Raji (cell line): ENCODE data around the gene OVCA2.
A peak's percentile ranks its signal among the peaks of the same experiment; 100 is the strongest.

Source experiments
- POLR2A ChIP-seq: IDR thresholded peaks from 2 replicates; pipeline ENCODE4 v1.6.1; 2011; ENCODE audit warnings: low read depth, low read length, control low read depth; ENCODE audit not compliant: insufficient read depth

The OVCA2 gene

DNA sequence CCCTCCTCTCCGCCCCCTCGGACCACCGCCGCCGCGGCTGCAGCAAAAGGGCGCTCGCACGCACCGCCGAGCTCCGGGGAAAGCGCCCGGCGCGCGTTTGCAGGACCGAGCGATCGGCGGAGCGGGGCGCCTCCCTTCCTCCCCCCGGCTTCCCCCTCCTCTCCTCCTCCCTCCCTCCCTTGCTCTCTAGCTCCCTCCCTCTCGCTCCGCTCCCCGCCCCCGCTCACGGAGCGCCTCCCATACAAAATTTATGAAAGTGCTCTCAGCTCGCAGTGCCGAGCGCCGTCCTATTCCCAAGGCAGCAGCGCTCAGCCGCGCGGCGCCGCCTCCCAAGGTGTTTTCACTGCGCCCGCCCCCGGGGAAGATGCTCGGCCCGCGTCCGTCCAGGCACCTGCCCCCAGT is 16.6 kb upstream of the OVCA2 start, which contains the start of gene RTN4RL1:
RTN4RL1 (minus strand) TSS at position 115 of the 402 bp plus-strand sequence. CDS start 469 bp downstream, outside the sequence.
- TF ChIP-seq POLR2A, result no peak

DNA sequence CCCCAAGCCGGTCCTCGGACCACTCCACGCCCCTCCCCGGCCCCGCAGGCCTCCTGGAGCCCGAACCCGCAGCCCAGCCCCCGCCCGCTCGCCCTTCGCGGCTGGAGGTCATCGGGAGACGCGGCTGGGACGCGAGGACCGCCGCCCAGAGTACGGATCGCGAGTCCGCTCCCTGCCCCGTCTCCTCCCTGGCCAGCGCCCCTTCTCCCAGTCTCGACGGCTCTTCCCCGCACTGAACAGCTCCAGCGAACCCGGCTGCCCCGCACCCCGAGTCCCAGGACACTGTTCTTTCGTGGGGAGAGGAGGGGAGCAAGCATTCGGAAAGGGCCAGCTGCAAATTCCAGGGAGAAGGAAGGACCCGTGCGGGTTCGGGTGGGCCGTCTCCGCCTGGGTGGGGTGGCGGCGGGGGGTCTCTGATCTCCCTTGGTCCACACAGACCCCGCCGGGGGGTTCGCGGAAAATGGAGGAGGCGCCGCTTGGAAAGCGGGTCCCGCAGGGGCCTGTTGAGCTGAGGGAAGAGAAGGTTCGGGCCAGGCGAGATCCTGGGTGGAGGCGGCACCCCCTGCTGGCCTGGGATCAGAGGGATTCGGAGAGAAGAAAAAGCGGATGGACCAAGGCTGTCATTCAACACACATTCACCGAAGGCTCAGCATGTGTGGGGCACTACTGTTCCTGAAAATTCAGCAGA is 16.1 kb upstream of the OVCA2 start:
- TF ChIP-seq POLR2A, result no peak

DNA sequence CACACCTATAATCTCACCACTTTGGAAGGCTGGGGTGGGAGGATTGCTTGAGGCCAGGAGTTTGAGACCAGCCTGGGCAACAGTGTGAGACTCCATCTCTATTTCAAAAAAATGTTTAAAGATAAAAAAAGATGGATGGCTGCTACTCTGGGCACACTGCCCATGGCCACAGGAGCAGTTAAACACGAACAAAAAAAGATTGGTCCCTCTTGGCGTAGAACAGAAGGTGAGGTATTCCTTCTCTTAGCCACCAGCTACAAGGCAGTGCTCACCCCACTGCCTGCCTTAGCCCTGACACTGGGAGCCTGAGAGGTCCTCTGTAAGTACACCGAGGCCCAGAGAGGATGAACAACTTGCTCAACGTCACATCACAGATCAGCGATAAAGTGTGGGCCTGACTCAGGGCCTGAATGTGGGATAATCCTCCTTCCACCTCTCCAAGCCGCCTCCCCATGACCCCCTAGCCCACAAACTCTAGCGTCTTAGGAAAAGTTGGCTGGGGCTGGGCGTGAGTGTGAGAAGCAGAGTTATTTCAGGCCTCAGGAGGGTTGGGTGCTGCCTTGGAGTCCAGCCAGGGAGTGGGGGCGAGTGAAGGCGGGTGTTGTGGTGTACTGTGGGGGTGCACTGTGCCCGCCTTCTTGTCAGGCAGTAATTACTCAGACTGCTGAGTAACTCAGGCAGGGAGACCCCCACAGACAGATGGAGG is 14.1 kb upstream of the OVCA2 start:
- no peak for TF ChIP-seq POLR2A

DNA sequence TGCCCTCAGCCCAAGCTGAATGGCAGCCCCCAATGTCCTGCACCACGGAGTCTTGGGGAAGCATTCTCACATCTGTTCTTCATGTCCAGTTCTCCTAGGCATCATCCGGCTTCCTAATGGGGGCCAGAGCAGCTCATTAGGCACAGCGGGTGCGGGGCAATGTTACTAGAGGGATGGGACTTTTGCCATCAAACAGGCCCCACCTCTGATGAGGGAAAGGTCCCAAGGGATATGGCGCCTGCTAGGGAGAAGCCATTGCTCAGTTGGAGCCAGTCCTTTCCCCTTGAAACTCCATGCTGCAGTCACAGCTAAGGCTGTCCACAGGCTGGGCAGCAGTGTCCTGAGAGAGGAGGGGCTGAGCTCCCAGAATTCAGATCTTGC is 13.6 kb upstream of the OVCA2 start:
- no peak for TF ChIP-seq POLR2A

DNA sequence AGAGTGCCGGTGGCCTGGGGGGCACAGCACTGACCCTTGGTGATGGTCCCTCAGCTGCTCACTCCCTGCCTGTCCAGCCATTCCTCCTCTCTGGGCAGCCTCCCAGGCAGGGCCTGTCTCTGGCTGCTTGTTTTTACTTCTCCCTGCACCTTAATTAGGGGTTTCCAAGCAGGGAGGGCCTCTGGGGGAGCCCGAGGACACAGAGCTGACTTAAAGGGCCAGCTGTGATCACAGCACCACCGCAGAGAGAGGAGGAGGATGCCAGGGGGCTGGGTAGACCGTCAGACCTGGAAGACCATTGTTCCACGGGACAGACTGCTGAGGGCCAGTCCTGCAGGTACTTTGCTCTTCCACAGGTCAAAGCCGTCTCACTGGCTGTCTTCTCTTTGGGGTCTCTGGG is 13.1 kb upstream of the OVCA2 start:
- no peak for TF ChIP-seq POLR2A

DNA sequence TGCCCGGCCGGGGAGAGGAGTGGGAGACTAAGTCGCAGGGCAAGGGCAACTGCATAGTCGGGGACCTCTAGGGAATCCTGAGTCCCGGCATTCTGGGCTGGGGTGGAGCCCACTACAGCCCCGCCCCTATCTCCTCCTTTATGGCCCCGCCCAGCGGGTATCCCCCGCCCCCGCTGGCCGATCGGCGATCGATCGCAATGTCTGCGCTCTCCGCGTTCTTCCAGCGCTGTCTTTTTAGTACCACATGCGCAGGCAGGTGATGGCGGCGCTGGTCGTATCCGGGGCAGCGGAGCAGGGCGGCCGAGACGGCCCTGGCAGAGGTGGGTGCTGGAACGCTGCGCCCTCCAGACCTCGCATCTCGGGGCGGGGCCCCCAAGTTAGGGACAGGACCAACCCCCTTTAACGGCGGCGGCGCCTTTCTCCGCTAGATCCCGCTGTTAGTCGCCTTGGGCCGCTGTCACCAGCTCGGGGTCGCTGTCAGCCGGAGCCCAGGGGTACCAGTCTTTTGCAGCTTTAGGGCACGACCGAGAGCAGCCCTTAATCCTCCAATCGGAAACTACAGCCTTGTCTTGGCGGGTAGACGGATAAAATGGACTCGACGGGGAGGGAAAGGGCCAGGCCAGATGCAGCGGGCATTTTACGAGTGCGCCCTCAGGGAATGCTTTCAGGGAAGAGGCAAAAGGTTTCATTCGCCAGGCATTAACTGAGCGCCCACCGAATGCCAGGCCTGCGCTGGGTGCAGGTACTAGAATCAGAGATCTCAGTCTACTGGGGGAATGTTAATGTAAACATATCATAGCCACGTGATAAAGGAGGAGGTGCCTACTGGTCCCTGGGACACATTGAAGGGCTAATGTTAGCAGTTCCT is 11.7 kb upstream of the OVCA2 start, which contains the start of gene DPH1:
DPH1 (plus strand) TSS at position 243 of the 868 bp plus-strand sequence; CDS start at position 260, 17 bp downstream.
- TF ChIP-seq POLR2A, result peak; percentile 71

DNA sequence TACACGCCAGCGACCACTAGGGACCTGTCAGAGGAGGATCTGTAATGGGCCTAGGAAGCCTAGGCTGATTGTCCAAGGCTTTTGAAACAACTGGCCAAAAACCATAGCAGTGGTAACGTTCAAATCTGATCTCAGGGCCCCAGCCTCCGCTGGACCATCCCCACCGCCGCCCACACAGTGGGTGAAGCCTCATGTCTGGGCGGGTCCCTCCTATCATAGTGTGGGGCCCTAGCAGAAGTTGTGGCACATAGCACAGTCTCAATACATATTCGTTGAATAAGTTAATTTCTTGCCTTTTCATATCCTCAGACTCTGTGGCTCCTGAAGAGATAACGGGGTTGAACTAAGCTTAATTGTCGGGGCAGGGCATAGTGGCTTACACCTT is 11.1 kb upstream of the OVCA2 start:
- TF ChIP-seq POLR2A, result no peak

DNA sequence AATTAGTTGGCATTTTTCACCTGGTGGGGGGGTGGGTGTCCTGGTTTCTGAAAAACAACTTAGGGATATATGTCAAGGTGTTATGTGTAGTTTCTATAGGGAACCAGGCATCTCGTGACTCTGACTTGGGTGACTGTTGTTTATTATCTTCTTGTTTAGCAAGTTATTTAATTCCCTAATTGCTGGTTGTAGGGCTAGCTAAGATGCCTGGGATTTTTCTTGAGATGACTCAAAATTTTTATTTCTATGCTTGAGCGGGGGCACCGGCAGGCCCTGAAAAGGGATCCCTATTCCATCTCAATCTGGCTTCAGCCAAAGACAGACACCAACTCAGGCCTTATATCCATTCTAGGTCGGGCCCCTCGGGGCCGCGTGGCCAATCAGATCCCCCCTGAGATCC is 8.7 kb upstream of the OVCA2 start:
- TF ChIP-seq POLR2A, result no peak

DNA sequence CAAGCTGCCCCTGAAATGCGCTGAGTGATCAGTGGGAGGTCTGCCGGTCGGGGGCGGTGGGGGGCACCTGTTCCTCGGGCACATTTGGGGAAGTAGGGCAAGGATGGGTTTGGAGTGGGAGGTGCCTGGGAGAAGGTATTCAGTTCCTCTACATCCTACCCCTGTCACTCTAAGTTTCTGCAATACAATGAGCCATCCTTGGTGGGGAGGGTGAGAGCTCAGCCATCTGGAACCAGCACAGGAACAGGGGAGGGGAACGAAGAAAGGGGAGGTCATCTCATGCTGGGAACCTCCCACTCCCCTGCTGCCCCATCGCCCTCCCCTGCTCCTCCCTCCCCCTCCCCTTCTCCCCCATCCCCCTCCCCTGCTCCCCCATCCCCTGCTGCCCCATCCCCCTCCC is 7.7 kb upstream of the OVCA2 start:
- TF ChIP-seq POLR2A, result no peak

DNA sequence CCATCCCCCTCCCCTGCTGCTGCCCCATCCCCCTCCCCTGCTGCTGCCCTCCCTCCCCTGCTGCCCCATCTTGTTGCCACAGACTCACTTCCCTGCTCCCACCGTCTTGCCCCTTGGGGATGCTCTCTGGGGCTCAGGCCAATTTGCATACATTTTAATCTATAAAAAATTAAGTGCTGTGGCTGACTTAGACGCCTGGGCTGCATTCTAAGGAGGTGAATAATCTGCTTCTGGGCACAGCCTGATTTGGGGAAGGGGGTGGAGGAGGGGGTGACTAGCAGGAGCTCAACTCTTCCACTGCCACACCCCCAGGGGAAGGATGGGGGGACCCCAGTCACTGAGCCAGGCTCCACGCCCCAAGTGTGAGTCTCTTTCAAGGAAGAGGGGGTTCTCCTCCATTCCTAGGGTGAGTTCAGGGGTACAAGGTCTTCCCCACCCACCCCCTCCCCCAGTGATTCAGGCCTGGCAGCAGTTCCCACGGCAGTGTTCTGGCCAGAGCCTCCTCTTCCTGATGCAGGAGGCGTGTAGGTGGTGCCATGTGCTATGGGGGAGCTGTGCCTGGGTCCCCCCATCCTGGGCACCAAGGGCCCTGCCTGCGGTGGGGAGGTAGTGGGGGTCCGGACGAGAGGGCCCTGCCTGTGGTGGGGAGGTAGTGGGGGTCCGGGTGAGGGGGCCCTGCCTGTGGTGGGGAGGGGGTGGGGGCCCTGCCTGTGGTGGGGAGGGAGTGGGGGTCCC is 6.8 kb upstream of the OVCA2 start:
- TF ChIP-seq POLR2A, result no peak

DNA sequence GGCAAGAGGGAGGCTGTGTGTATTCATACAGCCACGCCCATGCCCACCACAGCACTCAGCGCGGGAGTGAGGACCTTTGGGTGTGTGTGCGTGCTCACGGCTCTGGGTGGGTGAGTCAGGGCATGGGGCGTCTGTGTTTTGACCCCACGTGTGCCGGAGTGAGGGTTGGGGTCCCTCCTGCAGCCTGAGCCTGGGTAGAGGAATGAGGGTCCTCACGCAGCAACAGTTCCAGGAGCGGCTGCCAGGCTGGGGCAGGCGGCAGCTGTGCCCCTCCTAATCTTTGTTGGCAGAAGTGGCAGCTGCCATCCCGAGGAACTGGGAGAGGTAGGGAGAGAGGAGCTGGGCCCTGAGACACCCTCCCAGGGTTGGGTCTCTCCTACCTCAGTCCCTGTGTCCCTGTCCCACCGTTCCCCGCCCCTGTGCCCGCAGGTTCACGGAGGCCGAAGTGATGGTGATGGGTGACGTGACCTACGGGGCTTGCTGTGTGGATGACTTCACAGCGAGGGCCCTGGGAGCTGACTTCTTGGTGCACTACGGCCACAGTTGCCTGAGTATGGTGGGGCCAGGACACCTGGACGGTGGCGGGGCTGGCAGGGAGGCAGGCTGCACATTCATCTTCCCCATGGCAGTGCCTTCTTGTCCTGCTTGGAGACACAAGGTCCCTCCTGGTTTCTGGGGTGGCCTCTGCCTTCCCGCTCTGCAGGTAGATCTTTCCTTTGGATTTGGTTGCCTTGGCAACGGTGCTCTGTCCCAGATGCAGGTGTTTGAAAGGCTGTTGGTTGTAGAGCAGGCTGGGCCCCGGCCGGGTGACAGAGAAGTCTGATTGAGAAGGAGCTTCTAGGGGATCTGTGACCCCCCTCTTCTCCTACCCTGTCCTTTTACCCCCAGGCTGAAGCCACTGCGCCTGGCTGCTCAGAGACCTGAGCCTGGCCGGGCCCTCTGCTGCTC is 6.0 kb upstream of the OVCA2 start:
- TF ChIP-seq POLR2A, result no peak

DNA sequence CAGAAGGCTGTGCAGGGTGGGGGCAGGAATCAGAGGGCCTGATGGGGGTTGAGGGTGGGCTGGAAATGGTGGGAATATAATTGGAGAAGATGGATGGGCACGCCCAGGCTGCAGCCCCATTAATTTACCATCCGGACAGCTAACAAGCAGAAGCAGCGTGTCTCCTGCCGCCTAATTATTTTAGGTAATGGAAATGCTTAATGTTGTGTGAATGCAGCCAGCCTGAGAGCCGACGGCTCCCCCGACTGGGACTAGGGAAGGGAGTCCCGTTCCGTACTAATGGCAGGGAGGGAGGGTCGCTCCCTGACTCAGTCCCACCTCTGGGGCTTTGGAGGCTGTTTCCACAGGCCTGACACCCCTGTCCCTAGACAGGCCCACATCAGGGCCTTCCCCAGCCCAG is 4.7 kb upstream of the OVCA2 start:
- no peak for TF ChIP-seq POLR2A

DNA sequence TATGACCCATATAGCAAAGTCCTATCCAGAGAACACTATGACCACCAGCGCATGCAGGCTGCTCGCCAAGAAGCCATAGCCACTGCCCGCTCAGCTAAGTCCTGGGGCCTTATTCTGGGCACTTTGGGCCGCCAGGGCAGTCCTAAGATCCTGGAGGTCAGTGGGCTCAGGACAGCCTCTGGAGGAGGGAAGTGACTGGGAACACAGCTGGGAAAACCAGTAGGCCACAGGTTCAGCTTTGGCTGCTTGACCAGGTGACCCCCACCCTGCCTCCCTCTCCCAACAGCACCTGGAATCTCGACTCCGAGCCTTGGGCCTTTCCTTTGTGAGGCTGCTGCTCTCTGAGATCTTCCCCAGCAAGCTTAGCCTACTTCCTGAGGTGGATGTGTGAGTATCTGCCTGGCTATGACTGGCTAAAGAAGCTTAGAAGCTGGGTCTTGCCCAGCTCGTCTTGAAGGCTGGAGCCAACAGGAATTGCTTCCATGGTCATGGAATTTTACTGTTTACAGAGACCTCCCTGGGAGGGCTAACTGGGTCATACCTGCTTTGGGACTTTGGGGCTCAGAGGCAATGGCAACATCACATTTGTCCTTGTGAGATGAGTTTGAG is 1.5 kb upstream of the OVCA2 start:
- TF ChIP-seq POLR2A, result no peak

DNA sequence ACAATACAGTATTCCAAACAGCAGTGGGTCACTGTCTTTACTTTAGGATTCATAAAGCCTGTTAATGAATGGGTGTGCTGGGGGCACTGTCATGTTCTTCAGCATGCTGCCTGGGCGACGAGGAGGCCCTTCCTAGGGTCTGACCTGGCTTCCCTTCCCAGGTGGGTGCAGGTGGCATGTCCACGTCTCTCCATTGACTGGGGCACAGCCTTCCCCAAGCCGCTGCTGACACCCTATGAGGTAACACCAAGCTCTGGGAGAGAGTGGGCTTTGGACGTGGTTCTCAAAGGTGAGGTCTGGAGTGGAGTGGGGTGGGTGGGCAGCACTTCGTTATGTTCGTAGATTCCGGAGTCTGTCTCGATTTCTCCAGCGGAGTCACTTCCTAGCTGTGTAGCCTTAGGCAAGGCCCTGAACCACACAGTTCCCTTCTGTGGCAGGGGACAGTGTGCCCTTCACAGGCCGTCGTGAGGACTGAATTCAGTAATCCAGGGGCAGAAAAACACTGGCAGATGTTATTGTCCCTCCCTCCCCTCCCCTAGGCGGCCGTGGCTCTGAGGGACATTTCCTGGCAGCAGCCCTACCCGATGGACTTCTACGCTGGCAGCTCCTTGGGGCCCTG is 771 bp upstream of the OVCA2 start:
- TF ChIP-seq POLR2A, result no peak
